Tongue (tissue), 2 donors: ENCODE measurements around the gene PLXNC1. TPM values are rescaled to one million over a fixed set of nuclear protein-coding genes. Genes with fewer than 3 reads are reported as not detected.
A peak's percentile ranks its signal among the peaks of the same experiment; 100 is the strongest.

Experiments used
- DNase-seq: peaks from one replicate; pipeline ENCODE4 v3.0.0-alpha.2; 2015
- total RNA-seq: library from RNA; depleted of rRNA; stranded (reverse); fragments of >200 nt; gene quantifications from one replicate; pipeline ENCODE4 v1.2.3, GENCODE V29; 2014

The PLXNC1 gene
- total RNA-seq, 1 donor from 2014 or later = 13.4 TPM

- DNase-seq = no peak
Observed at GRCh38 chr12:94162108-94162507, 13.7 kb downstream of the PLXNC1 start.

DNA sequence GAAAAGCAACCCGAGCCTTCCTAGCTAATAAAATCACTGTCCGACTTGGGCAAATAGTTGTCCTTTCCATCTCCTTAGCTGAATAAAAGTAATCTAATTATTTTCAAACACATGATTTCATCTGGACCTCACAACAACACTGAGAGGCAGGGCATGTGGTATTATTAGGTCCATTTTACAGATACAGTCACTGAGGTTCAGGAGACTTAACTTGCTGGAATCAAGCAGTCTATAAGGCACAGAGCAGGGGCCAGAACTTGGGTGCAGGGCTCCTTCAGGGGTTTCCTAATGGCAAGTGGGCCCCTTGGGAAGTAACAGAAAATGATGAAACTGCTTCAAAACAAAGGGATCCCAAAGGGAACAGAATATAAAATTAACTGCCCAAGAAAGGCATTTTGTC lies 15.5 kb downstream of the PLXNC1 start:
- DNase-seq = no peak

- peak; percentile 20 for DNase-seq
Observed at GRCh38 chr12:94165138-94165537, 16.8 kb downstream of the PLXNC1 start.

GRCh38 chr12:94165670-94166364 lies 17.4 kb downstream of the PLXNC1 start:
- DNase-seq = peak; percentile 10

DNA sequence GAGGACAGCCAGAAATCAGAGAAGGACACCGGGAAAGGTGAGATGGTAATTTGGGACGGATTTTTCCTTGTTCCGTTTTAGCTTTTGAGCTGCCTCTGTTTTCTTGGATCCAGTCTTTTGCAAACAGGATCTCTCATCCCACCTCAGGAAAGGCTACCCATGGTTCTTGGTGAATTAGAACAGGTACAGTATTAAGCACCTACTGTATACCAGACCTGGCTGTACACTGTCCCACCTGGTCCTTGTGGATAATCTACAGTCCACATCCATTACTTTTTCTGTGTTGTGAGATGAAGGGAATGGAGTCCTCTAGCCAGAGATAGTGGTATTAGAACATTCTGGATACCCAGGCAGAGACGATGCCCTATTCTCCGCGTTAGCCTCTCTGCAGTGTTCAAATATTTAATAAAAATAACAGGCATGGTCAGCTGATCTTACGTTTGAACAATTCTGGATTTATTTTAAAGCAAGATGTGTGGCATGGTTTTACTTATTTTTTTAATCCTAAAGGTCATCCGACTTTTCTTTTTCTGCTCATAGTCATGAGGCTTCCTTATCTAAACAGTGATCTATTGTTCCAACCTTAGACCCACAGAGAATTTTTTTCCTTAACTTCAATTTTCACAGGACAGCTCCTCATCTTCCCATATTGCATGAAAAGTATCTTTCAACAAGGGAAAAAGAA lies 18.8 kb downstream of the PLXNC1 start:
- no peak for DNase-seq

DNA sequence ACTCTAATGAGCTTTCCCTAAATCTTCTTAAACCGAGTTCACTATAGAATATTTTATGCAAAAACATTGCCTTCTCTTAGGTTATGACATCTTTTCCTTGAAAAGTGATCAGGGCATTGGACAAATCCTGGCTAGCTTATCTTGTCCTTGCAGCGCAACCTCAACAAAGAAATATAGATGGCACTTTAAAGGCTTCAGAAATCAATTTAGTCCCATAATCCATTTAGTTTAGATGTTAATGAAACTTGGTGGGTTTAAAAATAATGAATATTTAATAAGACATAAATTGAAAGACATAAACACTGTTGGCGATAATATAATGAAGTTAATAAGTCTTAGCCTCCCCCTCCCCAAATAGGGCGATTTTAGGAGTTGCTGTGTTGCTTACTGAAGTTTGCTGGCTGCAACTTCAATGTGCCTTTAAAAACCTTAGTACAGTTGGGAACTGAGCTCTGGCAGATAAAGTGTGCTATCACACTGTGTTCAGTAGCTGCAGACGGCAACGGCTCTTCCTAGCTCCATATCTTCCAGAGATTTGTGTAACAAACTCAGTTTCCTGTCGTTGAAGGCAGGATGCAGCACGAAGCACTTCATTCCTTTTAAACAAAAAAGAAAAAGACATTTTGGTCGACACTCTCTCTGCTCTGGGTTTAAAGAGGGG lies 19.5 kb downstream of the PLXNC1 start:
- no peak for DNase-seq

- no peak for DNase-seq
Observed at GRCh38 chr12:94169495-94169894, 21.1 kb downstream of the PLXNC1 start.

DNA sequence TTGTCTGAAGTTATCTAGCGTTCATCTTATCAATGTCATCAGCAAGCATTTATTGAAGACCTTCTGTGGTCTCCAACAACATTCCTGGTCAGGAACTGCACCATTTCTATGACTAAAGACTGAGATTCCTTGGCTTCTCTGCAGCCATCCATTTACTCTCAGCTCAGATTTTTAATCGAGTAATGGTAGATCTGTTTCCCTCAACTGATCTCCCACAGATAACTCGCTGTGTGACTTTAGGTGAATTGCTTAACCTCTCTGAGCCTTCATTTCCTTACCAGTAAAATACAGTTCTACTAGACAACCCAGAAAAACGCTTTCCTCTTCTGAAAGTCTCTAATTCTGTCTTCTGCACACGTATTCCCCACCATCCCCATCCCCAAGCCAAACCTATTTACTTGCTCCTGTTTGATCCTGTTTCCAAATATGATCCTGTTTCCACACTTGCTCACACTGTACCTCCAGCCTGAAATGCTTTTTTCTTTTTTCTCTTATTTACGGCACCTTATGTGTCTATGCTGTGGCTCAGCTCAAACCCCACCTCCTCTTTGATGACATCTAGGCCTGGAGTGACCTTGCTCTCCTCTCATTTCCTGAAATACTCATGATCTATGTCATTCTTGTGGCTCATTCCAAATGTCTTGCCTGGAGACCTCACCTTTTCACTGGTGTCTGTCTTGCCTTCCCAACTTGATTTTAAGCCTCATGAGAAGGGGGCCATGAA lies 21.8 kb downstream of the PLXNC1 start:
- DNase-seq = no peak

DNA sequence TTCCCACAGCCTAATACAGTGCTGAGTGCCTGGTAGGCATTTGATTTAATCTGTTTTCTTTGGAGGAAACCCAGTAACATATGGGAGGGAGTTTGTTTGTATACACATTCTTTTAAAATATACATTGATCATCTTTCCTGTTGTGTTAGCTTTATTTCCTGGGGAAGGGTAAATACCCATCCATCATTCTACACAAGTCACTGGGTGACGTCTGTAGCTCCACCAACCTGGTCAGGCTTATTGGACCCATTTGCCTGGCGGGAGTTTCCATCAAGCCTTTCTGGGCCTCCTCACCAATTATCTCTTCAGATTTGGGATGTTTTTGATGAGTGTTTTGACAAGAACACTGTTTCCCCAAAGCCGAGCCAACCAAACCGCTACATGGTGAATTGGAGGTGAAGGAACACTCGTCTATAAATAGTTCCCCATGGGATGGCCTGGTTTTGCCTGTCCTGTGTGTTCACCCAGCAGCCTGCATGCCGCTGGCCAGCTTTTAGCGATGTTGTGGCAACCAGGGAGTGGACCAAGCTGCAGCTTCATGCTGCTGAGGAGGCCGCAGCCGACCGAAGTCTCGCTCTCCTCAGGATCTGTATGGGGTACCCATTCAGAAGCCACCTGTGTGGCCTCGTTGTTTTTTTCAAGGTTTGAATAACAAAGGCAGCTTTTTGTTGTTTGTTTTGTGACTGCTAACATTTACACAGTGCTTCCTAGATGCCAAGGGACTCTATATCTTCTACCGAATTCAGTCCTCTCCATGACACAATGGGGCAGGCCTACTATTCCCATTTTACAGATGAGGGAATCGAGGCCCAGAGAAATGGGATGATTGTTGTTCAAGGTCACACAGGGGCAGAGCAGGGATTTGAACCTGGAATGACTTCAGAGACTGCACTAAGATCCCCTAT lies 22.6 kb downstream of the PLXNC1 start:
- DNase-seq = no peak

DNA sequence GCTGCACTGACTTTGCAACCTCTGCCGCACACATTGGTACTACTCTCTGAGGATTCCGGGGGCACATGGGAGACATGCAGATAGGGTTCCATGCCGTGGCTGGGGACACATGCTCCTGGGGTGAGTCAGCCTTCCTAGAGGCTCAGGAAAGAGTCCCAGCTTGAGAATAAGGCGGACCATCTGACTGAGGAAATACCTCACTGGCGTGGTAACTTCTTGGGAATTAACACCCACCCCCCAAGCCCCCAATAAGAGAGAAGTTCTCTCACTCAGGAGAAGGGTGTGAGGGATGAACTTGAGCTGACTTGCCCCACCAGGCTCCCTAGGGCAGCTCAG lies 23.2 kb downstream of the PLXNC1 start:
- DNase-seq = no peak

DNA sequence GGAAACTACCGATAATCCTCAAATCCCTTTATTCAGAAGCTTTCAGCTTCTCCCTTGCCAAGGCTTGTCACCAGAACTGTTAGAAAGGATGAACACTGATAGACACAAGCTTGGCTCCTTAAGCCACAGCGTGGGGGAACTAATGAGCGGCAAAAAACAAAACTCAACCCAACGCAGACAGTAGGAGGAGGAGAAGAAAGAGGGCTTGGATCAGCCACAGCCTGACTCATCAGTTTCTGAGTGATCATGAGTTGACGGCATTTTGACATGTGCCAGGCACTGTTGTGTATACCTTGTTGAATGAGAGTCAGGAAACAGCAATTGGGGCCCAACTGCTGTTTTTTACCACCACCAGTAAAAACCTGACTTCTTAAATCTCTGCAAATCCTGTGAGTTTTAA lies 23.7 kb downstream of the PLXNC1 start:
- peak; percentile 9 for DNase-seq

GRCh38 chr12:94172973-94173372 lies 24.6 kb downstream of the PLXNC1 start:
- DNase-seq = peak; percentile 17

DNA sequence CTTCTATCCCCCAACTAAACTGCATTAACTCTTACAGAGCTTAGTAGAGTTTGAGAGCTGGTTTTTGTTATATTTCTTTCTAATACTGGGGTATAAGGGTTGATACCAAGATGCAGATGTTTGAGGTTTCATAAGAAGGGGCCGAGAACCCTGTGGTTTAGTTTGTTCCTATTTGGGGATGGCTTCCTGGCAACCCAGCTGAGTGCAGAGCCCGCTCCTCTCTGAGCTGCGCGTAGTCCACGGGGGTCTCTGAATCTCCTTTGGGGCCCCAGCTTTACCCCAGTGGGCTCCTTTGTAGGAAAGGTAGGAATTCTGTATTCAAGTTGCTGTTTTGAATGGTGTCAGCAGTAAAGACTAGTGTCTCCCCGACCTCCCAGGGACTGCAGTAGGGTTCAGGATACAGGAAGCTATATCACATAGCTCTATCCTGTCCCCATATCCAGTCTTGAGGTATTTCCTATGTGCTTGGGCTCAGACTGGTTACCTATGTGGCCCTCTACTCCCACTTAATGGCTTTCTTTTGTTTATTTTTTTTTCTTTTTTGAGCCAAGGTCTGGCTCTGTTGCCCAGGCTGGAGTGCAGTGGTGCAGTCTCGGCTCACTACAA lies 25.4 kb downstream of the PLXNC1 start:
- no peak for DNase-seq

DNA sequence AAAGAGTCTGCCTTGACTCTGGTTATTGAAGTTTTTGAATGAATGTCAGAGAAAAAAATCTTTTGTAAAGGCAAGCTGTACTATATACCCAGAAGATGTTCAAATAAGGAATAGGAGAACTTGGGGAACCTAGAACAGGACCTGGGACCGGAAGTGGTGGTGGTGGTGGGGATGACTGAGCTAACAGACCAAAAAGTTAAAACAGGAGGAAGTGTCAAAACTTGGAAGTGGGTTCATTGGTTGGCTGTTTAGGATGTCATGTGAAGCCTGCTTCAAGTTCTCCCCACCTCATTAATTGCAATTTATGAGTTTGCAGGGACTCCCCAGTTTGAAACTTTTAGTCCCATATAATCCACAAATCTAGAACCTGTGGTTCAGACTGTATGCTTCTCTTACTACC lies 26.2 kb downstream of the PLXNC1 start:
- DNase-seq = no peak

GRCh38 chr12:94175763-94176668 lies 27.6 kb downstream of the PLXNC1 start:
- DNase-seq = no peak

DNA sequence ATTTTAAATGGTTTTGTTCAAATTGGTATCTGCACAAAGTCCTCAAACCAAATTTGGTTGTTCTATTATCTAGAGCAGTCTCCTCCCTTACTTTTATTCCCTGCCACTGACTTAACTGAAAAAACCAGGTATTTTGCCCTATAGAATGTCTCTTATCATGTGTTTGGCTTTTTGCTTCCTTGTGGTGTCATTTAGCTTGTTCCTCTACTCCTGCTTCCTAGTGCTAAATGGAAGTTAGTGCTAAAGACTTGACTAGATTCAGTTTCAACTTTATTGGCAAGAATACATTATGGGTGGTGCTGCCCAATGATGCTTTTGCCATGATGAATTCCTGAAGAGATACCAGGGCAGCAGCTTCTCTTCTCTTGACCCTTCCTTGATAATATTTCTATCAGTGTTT lies 29.7 kb downstream of the PLXNC1 start:
- no peak for DNase-seq

GRCh38 chr12:94178882-94179281 lies 30.5 kb downstream of the PLXNC1 start:
- no peak for DNase-seq

DNA sequence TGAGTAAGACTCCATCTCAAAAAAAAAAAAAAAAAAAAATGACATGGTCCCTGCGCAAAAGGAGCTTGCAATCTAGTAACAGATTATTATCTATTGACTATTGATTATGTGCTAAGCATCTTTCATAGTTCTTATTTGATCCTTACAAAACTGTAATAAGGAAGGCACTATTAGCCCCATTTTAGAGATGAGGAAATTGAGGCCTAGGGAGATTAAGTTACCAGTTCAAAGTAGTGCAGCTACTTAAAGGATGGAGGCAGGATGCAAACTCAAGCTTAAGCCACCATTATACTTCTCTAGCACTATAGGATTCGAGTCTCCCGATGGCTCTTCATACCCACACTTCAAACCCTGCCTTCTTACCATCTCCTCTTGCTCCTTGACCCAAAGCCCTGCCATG lies 31.3 kb downstream of the PLXNC1 start:
- no peak for DNase-seq

DNA sequence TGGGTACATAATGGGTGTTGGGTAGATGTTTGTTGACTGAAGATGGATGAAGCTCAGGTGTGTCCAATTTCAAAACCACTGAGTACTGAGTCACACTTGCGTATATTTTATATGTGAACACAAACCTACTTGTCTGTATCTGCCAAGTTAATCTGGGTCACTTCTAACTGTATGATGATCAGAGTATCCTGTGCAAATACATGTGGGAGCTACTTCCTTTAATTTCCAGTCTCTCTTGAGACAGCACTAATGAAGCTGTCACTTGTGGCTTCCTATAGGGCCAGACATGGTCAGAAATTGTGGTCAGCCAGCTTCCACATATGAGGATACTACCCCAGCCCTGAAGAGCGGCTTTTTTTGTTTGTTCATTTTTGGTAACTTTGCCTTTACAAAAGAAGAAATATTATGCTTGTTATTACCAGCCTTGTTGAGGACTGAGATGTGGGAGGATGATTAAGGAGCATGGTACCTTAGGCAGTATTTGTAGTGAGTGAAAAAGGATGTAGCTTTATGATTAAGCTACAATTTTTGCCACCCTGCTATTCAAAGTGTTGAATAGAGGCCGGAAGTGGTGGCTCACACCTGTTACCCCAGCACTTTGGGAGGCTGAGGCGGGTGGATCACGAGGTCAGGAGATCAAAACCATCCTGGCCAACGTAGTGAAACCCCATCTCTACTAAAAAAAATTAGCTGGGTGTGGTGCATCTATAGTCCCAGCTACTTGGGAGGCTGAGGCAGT lies 32.4 kb downstream of the PLXNC1 start:
- no peak for DNase-seq
